Uterus (tissue), 4 donors: ENCODE data around the gene NPEPL1. TPM values are rescaled to one million over a fixed set of nuclear protein-coding genes. Genes with fewer than 3 reads are reported as not detected.
"Not testable (repeated sequence)": the region's sequence is repeated elsewhere in the genome, so short reads cannot be mapped to it uniquely, and the experiment has no call there.

Experiments used
- DNase-seq, 2 donors: peaks; one replicate each; pipeline ENCODE4 v3.0.0-alpha.2; 2019 to 2020
- H3K27ac ChIP-seq, 2 donors: fragments of 200-600 bp; sonication (generic); 1 replicate in 1 of 2; 2 replicates in 1 of 2; pipeline ENCODE4 v1.5.1; 2016 to 2018
- H3K27me3 ChIP-seq, 2 donors: fragments of 200-600 bp; sonication (generic); one replicate each; pipeline ENCODE4 v1.5.1; 2018 to 2019; ENCODE audit warnings: control low read depth in 1 of 2
- H3K36me3 ChIP-seq, 2 donors: fragments of 200-600 bp; sonication (generic); one replicate each; pipeline ENCODE4 v1.5.1; 2019; ENCODE audit warnings: control low read depth in 1 of 2
- H3K4me1 ChIP-seq, 2 donors: fragments of 200-600 bp; sonication (generic); one replicate each; pipeline ENCODE4 v1.5.1; 2018 to 2019; ENCODE audit warnings: control low read depth in 1 of 2
- H3K4me3 ChIP-seq, 2 donors: fragments of 200-600 bp; sonication (generic); 1 replicate in 1 of 2; 2 replicates in 1 of 2; pipeline ENCODE4 v1.5.1; 2018 to 2019; ENCODE audit warnings: mild to moderate bottlenecking in 1 of 2
- H3K9me3 ChIP-seq, 2 donors: fragments of 200-600 bp; sonication (generic); one replicate each; pipeline ENCODE4 v1.5.1; 2019; ENCODE audit warnings: control low read depth in 1 of 2
- CTCF ChIP-seq, 4 experiments: fragments of 200-600 bp in 2 of 4; fragments of 450-650 bp in 2 of 4; sonication (generic) in 2 of 4; IDR thresholded peaks; one replicate each; pipeline ENCODE4 v1.5.1; 2016 to 2019; ENCODE audit warnings: antibody characterized with exemption in 4 of 4, mild to moderate bottlenecking in 2 of 4, moderate library complexity in 1 of 4
- POLR2A ChIP-seq, 2 donors: fragments of 450-650 bp; IDR thresholded peaks; one replicate each; pipeline ENCODE4 v1.6.1; 2016; ENCODE audit warnings: antibody characterized with exemption in 2 of 2, mild to moderate bottlenecking in 1 of 2, moderate library complexity in 1 of 2
- intact Hi-C: fragments of 100-400 bp; cut with DNase I; formaldehyde crosslinking; loops from one replicate; pipeline ENCODE4 v1.15.1; 2023; ENCODE audit warnings: low total_unique reads
- total RNA-seq, 4 donors: library from RNA; depleted of rRNA in 3 of 4; stranded (reverse); fragments of >200 nt in 3 of 4; gene quantifications; one replicate each; pipeline versions ENCODE4 v1.1.0 to v1.2.4, GENCODE V29; 2014 to 2023
- donor health status: DM: yes; HTN: yes; CAD: no.

NPEPL1 gene
- total RNA-seq, 4 donors from 2014 or later = 14.1 to 35.2 (median 24.7) TPM

GRCh38 chr20:58647162-58647795, 45.3 kb upstream of the NPEPL1 start:
- intact Hi-C loops = no loop called here
- Histone ChIP-seq H3K36me3 (no peaks in the 10 kb centered on the region), H3K4me3 (no peak overlapping the region), H3K27me3 (no peaks in the 10 kb centered on the region), H3K4me1 (peaks cover 0 to 14% of the 10 kb centered on the region in 2 donors), H3K27ac (peak overlapping the region; percentile 78 to 79), H3K9me3 (no peaks in the 10 kb centered on the region)
- TF ChIP-seq CTCF (IDR thresholded peaks at IDR 0.05) (no peak), POLR2A (IDR thresholded peaks at IDR 0.05) (no peak)
- no peak for DNase-seq

GRCh38 chr20:58647796-58648501, 44.7 kb upstream of the NPEPL1 start:
- Histone ChIP-seq H3K36me3 (no peaks in the 10 kb centered on the region), H3K27me3 (no peaks in the 10 kb centered on the region), H3K9me3 (no peaks in the 10 kb centered on the region), H3K4me3 (no peak overlapping the region), H3K4me1 (peaks cover 0 to 16% of the 10 kb centered on the region in 2 donors), H3K27ac (peak overlapping the region; percentile 78 to 79)
- DNase-seq = peak in 1 of 2 donors; percentile 64
- no peak for TF ChIP-seq POLR2A (IDR thresholded peaks at IDR 0.05)
- TF ChIP-seq CTCF (IDR thresholded peaks at IDR 0.05) = no peak
- intact Hi-C loops = no loop called here

- DNase-seq, H3K9me3 ChIP-seq, H3K27ac ChIP-seq, H3K36me3 ChIP-seq, H3K4me3 ChIP-seq, intact Hi-C loops, H3K27me3 ChIP-seq: not testable (repeated sequence)
- peaks cover 0 to 20% of the 10 kb centered on the region in 2 donors for H3K4me1 ChIP-seq
These were observed 44.1 kb upstream of the NPEPL1 start for GRCh38 chr20:58648502-58648825.

- peaks cover 0 to 20% of the 10 kb centered on the region in 2 donors for H3K4me1 ChIP-seq
- DNase-seq = no peak
These were observed 43.1 kb upstream of the NPEPL1 start for GRCh38 chr20:58649288-58650180.

More at GRCh38 chr20:58649288-58650180, 43.1 kb upstream of the NPEPL1 start:
- Histone ChIP-seq H3K27me3 (no peaks in the 10 kb centered on the region), H3K27ac (peak overlapping the region; percentile 87 to 97), H3K36me3 (no peaks in the 10 kb centered on the region), H3K9me3 (no peaks in the 10 kb centered on the region), H3K4me3 (peak overlapping the region; percentile 59 to 95)
- TF ChIP-seq CTCF (IDR thresholded peaks at IDR 0.05) = no peak
- no peak for TF ChIP-seq POLR2A (IDR thresholded peaks at IDR 0.05)
- intact Hi-C loops = no loop called here
